Neural progenitor cell (in vitro differentiated cells): Measurements from ENCODE around the gene PCDHB11.
"Not testable (repeated sequence)": the region's sequence is repeated elsewhere in the genome, so short reads cannot be mapped to it uniquely, and the experiment has no call there.

ENCODE experiments used
- CTCF ChIP-seq: fragments of 200-600 bp; sonication (generic); IDR thresholded peaks from 2 replicates; pipeline ENCODE4 v1.5.1; 2017; ENCODE audit warnings: antibody characterized with exemption, mild to moderate bottlenecking
- EZH2 ChIP-seq: fragments of 200-600 bp; sonication (generic); IDR thresholded peaks from 2 replicates; pipeline ENCODE4 v1.6.1; 2017; ENCODE audit warnings: antibody characterized with exemption, mild to moderate bottlenecking, moderate library complexity
- EZH2phosphoT487 ChIP-seq: fragments of 200-600 bp; sonication (generic); IDR thresholded peaks from 2 replicates; pipeline ENCODE4 v1.6.1; 2017; ENCODE audit warnings: antibody characterized with exemption

DNA sequence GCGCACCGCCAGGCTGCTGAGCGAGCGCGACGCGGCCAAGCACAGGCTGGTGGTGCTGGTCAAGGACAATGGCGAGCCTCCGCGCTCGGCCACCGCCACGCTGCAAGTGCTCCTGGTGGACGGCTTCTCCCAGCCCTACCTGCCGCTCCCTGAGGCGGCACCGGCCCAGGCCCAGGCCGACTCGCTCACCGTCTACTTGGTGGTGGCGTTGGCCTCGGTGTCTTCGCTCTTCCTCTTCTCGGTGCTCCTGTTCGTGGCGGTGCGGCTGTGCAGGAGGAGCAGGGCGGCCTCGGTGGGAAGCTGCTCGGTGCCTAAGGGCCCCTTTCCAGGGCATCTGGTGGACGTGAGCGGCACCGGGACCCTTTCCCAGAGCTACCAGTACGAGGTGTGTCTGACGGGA lies 2.2 kb downstream of the PCDHB11 start:
- not testable (repeated sequence) for TF ChIP-seq CTCF, EZH2, EZH2phosphoT487
